EL (cell line): ENCODE results near the gene PPP4R3B.
"Not testable (repeated sequence)": the region's sequence is repeated elsewhere in the genome, so short reads cannot be mapped to it uniquely, and the experiment has no call there.

Experiments used
- DNase-seq: peaks from one replicate; pipeline ENCODE4 v3.0.0-alpha.2; 2016

PPP4R3B gene

GRCh38 chr2:55595536-55595935, 21.9 kb downstream of the PPP4R3B start:
- no peak for DNase-seq

- DNase-seq = no peak
These were observed 25.3 kb downstream of the PPP4R3B start for GRCh38 chr2:55592130-55592529.

- DNase-seq = peak; percentile 80
These were observed 26.5 kb downstream of the PPP4R3B start for GRCh38 chr2:55590810-55591440.

- DNase-seq = peak; percentile 49
These were observed 31.9 kb downstream of the PPP4R3B start for GRCh38 chr2:55585451-55586080.

- DNase-seq = peak; percentile 15
These were observed 35.4 kb downstream of the PPP4R3B start for GRCh38 chr2:55581874-55582547.

- peak; percentile 6 for DNase-seq
These were observed 36.0 kb downstream of the PPP4R3B start for GRCh38 chr2:55581435-55581834.

GRCh38 chr2:55569002-55569401, 48.4 kb downstream of the PPP4R3B start:
- DNase-seq = not testable (repeated sequence)

- DNase-seq = no peak
These were observed 50.1 kb downstream of the PPP4R3B start for GRCh38 chr2:55567298-55567697.

GRCh38 chr2:55565613-55566012, 51.8 kb downstream of the PPP4R3B start:
- DNase-seq = no peak

GRCh38 chr2:55560855-55561254, 56.6 kb downstream of the PPP4R3B start:
- no peak for DNase-seq

- DNase-seq = no peak
These were observed 60.6 kb downstream of the PPP4R3B start for GRCh38 chr2:55556809-55557208.

- peak; percentile 32 for DNase-seq
These were observed 61.4 kb downstream of the PPP4R3B start for GRCh38 chr2:55555977-55556376.

- no peak for DNase-seq
These were observed 64.1 kb downstream of the PPP4R3B start for GRCh38 chr2:55553321-55553720.

GRCh38 chr2:55550368-55551102, 66.9 kb downstream of the PPP4R3B start:
- DNase-seq = peak; percentile 75

- DNase-seq = not testable (repeated sequence)
These were observed 69.7 kb downstream of the PPP4R3B start for GRCh38 chr2:55547679-55548078.

GRCh38 chr2:55547001-55547400, 70.4 kb downstream of the PPP4R3B start:
- DNase-seq = no peak

- DNase-seq = no peak
These were observed 86.8 kb downstream of the PPP4R3B start for GRCh38 chr2:55530539-55531081.

- DNase-seq = no peak
These were observed 91.2 kb downstream of the PPP4R3B start for GRCh38 chr2:55526174-55526573.

- DNase-seq = no peak
These were observed 92.5 kb downstream of the PPP4R3B start for GRCh38 chr2:55524884-55525437.

- peak; percentile 35 for DNase-seq
These were observed 97.2 kb downstream of the PPP4R3B start for GRCh38 chr2:55519938-55520885.

GRCh38 chr2:55518841-55519165, 98.6 kb downstream of the PPP4R3B start:
- DNase-seq = peak; percentile 25
